D341Med (cell line): Measurements from ENCODE around the gene FOXI2.

Experiments used
- DNase-seq: peaks from one replicate; pipeline ENCODE4 v3.0.0; 2012; ENCODE audit warnings: low spot score

Gene FOXI2

DNA sequence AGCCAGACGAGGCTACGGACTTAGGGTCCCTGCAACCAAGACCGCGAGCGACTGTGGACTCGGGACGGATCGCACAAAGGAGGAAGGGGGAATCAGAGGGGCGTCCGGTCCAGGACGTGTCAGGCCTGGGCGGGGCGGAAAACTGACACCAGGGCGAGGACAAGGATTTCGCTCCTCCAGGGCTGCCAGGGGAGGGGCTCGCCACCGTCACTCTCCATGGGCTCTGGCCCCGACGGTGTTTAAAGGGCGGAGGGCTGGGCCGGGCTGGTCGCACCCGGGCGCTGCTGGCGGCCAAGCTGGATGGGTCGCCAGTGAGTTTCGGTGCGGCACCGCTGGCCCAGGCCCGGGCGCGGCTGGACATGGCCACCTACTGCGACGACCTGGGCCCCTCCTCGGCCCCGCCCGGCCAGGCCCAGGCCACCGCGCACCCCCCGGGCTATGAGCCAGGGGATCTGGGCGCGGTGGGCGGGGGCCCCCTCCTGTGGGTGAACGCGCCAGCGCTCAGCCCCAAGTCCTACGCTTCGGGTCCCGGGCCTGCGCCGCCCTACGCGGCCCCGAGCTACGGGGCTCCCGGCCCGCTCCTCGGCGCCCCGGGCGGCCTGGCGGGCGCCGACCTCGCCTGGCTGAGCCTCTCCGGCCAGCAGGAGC, at the start of gene FOXI2:
Gene FOXI2, plus strand, starts transcription at position 271 of the 648 bp plus-strand sequence. Its CDS starts 89 bp downstream, at position 360.
- no peak for DNase-seq

DNA sequence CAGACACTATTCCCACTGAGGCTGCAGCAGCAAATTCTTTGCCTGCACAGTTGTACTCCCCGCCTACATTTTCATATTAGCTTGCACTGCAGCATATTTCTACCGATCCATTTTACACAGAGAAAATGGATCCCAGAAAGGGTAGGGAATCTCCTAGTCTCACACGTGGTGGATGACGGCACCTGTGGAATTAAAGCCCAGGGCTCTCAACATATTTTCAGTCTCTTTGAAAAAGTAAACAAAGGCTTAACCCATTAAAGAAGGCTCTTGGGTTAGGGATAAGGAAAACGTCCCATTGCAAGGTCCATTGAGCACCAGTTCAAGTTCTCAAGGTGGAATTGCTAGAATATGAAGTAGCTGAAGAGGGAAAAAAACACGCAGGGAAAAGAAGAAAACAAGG, 49.4 kb upstream of the FOXI2 start:
- DNase-seq: no peak

DNA sequence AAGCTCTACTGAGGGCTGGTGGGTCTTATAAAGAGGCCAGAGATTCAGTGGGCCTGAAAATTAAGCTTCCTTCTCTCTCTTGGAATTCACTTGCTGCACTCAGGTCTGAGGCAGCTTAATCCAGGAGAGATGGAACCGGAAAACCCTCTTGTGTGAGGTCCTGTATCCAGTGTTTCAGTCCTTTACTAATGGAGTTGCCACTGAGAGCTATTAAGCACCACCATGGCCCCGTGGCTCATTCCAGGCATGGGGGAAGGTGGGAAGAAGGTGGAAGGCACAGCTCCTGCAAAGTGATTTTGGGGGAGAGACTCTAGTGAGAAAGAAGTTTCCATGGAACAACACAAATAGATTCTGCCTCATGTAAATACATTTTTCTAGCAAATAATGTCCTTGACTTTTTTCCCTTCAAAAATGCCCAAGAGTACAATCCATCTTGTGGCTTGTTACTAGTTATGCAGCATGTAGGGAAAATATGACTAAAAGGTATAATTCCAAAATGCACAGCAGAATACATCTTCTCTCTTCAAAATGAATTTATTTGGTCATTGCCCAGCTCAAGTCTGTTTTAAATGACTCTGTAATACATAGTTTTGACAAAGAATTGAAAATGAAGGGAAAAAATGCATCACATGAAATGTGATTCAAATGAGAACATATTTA, 46.7 kb upstream of the FOXI2 start:
- DNase-seq: no peak

DNA sequence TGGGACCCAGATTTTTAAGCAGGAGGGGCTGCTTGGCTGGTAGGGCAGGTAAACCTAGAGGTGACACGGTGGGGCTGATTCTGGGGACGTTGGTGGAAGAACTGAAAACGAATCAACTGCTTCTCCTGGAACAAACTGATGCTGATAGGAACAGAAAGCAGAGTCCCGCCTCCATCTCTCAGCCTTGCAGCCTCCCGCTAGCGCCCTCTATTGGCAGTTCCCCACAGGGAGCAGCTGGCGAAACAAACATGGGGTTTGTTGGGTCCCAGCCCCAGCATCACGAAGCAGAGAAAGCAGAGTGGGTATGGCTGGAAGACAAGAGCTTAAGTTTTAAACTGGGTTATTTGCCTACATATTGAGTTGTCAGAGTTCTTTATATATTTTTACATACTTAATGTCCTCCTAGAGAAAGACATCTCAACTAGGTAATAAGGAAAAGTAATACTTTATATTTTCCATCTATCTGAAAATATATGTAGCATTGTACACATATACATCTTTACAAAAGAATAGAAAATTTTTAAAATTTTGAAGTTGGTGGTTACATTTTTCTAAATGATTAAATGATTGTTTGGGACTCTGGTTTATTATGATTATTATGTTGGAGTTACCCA, 42.3 kb upstream of the FOXI2 start:
- peak; percentile 78 for DNase-seq

DNA sequence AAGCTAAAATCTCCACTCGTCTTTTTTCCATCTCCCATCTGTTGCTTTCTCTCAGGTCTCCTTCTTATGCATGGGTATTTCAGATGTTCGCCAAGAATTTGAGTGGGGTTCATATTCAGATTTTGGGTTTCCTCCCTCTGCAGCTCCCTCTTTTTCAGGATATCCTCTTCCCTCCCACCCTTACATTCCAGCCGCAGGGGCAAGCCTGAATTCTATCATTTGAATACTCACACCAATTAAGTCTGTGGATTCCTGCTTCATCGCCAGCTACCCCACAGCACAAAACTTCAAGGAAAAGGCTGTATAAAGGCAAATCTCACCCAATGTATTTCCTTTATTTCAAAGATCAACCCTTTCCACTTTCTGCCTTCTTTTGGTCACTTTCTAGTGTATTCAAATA, 41.6 kb upstream of the FOXI2 start:
- no peak for DNase-seq

DNA sequence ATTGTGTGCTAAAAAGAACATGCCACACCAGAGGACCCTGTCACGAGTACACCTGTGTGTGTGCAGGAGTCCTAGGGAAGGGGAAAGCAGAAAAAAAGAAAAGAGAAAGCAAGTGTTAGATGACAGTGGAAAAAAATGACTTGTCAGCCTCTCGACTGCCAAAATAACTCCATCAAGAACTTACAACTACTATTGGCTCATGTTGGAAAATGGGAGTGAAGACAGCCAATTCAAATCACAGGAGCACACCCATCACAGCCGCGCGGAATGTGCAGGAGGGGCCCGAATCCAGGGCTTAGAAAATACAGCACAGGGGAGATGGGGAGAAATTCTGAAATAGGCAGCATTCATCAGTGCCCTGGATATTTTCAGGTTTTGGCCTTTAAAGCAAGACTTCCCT, 38.1 kb upstream of the FOXI2 start:
- no peak for DNase-seq

DNA sequence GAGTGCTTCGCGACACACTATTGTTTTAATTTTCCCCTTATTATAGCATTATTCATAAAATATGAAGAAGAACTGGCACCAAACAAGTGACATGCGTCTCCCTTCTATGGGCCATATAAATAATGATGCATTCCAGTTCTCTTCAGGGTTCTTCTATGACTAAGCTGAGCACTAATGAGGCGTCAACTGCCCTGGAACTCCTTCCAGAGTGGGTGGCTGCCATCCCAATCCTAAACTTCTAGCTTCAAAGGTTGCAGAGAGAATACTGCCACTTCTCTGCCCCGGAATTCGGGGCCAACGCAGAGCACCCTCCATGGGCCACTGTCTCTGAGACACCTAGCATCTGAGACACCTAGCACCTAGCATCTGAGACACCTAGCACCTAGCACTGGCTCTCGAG, 37.7 kb upstream of the FOXI2 start:
- DNase-seq: no peak

DNA sequence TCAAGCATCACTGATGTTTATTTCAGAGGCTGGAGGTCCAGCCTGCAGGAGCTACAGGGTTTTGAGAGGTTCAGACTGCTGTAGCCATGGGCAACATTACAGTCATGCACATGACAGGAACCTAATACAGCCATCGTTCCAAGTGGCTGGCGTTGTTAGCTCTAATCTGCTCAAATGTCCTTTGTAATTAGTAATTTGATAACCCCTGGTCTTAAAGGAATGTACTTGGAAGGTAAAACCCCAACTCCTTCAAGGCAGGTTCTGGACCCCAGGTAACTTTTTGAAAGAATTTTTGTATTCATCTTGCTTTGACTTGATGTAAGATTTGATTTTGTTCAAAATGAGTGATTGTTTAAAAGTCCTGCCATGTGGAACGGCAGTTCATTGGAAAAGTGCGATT, 34.7 kb upstream of the FOXI2 start:
- no peak for DNase-seq

DNA sequence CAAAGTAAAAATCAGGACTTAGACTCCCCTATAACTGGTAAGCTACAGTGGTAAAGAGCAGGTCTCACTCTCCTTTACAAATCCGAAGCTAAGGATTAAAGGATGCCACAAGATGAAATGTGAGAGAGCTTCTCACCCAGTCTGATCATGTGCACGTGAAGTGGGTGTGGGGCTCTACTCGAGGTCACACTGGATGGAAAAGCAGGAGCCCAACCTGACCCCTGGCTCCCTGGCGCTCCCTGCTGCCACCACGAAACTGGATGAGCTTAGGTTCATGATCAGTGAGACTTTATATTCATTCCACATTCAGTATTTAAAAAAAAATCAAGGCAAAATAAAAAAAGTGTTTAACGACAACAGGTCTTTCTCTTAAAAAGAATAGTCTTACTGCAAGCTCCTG, 21.7 kb upstream of the FOXI2 start:
- DNase-seq: no peak

DNA sequence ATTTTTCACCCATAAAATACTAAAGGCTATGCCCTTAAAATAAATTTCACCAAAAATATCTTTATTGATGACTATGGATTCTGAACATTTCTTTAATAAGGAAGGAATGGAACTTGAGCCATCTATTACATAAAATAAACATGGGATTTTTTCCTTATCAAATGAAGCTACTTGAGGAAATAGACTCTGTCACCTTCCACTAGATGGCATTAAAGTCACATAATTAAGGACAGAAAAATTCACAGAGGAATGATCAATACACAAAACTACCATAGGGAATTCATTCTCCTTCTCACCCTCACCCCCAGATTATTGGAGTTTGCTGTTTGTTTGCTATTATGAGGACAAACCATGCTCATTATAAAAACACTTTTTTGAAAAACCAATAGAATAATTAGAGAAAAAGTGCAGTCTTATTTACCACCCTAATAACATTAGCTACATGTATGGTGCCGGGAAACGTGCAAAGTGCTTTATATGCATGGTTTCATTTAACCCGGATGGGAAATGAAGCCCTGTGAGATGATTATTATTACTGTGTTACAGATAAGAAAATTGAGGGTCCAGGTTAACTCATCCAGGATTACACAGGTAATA, 21.1 kb upstream of the FOXI2 start:
- DNase-seq: no peak

DNA sequence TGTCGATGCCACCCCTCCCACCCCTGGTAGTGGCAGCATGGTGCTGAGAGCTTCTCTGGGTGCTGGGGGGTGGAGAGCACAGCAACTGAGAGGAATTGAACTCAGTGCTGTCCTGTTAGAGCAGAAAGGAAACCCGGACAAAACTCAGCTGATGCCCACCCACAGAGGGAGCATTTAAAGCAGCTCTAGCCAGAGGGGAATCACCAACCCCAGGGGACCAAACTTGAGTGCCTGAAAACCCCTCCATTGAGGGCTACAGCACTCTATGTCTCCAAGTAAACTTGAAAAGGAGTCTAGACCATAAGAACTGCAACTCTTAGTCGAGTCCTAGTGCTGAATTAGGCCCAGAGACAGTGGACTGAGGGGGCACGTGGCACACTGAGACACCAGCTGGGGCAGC, 16.8 kb upstream of the FOXI2 start:
- DNase-seq: no peak

DNA sequence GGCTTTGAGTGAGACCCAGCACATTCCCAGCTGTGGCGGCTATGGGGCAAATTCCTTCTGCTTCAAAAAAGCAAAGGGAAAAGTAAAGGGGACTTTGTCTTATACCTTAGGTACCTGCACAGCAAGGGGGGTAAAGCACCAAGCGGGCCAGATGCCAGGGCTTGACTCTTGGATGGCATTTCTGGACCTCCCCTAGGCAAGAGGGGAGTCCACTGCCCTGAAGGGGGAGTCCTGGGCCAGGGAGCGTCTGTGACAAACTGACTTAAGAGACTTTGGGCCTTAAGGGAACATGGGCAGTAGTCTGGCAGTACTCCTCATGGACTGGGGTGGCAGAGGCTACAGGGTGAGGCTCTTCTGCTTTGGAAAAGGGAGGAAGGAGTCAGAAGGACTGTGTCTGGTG, 16.1 kb upstream of the FOXI2 start:
- DNase-seq: no peak

DNA sequence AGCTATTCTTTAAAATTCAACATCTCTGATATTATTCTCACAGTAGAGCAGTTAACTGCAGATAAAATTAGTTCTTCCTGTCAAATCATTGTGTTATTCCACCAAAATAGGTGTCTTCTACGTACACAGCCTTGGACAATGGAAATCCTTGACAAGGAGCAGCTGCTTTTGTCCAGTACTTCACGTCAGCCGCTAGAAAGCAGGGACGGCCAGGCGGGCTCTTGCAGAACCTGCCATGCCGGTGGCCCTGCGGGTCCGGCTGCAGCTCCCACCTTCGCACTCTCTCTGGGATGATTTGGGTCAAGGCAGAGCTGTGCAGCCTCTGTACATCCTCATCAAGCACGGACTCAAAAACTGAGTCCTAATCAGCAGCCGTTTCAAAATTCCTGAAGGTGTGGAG, 2.2 kb upstream of the FOXI2 start:
- DNase-seq: no peak

DNA sequence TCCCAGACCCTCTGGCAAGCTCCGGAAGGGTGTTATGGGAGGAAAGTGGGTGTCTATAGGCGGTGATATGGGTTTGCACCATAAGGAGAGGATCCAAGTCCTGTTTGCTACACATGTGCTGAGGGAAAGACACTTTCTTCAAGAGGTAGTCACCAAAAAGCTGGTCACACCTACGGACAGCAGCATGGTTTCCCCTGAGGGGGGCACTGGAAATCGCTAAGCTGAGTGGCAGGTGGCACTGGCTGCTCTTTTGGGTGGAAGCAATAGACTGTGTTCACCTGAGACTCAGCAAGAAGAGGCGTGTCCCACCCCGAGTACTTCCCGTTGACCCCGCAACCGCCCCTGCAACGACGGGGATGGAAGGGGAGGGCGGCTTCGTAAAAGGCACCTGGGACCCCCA, 1.8 kb upstream of the FOXI2 start:
- no peak for DNase-seq

DNA sequence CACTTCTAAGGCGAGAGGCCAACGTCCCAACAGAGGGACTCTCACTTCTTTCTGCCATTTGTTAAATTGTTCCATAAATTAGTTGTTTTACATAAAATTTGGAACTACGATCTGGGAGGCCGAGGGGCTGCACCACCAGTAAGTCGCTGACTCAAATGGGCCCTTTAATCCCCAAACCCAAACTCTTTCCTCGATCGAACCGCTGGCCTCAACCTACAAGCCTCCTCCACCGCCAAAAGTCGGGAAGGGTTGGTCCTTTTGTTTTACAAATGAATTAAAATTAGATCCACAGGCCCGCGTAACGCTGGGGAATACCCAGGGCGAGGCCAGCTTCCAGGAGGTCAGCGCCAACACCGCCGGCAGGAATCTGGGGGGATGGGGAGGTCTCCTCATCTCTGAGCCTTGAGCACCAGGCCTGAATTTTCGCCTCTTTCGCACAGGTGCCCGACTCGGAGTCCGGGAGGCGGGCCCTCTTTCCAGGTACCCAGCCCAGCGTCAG, 1.2 kb upstream of the FOXI2 start:
- no peak for DNase-seq

DNA sequence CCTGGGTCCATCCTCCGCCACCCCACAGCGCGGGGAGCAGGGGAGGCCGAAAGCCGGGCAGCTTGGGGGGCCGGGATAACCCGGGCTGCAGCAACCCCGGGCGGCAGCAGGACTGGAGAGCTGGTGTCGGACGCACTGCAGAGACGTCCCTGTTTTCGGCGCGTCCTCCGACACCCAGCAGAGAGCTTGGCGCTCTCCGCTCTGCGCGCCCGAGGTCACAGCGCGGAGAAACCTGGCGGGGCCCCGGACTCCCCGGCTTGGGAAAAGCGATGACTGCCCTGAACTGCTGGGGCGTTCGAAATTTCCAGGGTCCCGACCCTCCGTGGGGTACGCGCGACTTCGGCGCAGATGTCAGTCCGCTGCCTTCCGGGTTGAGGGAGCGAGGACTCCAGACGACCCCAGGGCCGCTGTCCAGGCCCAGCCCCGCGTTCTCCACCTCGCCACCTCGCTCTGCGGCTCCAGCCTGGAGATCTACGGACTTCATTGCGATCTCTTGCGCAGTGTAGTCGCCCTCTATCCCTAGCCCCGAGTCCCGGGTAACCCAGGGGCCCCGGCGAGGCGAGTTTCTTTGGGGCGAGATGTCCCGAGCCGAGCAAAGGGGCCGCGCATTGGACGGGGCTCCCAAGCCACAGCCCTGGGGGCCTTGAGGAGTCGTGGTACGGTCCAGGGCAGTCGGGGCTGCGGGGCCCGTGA, 617 bp upstream of the FOXI2 start:
- DNase-seq: no peak

DNA sequence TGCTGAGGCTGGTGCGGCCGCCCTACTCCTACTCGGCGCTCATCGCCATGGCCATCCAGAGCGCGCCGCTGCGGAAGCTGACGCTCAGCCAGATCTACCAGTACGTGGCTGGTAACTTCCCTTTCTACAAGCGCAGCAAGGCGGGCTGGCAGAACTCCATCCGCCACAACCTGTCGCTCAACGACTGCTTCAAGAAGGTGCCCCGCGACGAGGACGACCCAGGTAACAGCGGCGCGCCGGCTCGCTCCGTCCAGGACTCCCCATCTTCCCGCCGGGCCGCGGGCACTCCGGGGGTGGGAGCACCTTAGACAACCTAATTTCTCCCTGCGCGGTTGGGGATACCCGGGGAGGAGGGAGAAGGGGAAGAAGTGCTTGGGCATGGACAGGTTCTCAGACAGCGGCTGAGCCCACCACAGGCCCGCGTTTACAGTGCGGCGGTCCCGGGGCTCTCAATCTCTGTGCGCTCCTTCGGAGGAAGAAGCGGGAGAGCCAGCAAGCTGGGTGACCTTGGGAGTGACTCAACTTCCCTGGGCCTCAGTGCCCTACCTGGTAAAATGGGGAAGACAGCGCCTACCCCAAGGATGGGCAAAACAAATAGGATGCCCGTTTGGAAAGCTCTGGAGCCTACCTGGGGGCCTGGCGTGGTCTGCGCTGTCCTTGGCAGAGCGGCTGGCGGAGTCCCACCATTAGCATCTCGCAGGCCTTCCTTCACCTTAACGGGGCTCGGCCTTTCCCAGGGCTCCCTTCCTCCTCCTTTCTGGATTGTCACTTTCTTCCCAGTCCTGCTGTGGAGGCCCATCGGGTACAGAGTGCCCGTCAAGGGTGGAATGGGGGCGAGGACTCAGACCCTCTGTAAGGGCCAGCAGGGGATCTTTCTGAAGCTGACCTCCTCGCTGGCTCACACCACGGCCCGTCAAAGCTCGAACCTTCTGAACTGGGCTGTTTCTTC, 852 bp downstream of the FOXI2 start:
- DNase-seq: no peak

DNA sequence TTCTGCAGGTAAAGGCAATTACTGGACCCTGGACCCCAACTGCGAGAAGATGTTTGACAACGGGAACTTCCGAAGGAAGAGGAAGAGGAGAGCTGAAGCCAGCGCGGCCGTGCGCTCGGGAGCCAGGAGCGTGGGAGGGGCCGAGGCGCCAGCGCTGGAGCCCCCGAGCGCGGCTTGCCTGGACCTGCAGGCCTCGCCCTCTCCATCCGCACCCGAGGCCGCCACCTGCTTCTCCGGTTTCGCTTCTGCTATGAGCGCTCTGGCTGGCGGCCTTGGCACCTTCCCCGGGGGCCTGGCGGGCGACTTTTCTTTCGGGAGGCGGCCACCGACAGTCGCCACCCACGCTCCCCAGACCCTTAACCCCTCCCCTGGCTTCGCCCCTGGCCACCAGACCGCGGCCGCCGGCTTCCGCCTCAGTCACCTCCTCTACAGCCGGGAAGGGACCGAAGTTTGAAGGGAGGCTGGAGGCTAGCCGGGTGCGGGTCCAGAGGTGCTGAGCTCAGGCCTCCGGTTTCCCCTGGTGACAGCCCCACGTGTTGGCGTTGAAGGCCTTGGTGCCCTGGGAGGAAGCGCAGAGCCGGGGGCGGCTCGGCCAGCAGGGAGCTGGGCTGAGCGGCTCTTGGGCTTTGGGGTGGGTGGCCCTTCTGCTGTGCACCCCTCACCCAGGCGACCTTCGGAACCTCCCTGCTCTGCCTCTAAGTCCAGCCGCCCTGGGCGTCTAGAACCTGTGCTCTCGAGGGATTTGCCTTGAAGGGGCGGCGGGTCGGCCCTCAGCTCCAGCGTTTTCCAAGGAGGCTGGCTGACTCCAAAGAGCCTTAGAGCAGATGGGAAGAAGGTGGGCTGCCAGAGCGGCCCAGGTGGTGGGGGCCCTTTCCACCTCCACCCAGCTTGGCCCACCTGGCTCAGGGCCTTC, 1.8 kb downstream of the FOXI2 start:
- no peak for DNase-seq

DNA sequence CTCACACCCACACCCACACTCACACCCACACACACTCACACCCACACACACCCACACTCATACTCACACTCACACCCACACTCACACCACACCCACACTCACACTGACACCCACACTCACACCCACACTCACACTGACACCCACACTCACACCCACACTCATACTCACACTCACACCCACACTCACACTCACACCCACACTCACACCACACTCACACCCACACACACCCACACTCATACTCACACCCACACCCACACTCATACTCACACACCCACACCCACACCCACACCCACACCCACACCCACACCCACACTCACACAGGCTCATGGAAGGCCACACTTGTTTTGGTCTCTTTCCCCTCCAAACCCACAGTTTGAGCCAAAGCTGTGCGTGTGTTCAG, 2.9 kb downstream of the FOXI2 start:
- no peak for DNase-seq

DNA sequence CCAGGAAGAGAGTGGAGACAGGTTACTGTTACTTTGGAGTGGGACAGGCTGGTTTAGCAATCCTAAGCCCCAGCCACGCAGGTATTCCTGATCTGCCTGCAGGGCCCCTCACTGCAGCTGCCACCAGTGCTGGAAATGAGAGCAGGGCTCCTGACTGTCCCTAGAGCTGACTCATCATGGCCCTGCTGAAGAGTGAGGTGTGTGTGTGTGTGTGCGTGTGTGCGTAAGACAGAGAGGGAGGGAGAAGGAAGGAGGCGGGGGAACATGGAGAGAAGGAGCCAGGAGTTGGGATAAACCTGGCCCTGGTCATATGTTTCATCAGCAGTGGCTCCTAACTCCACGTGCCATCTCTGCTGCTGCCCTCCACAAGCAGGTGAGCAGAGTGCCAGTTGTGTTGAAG, 3.6 kb downstream of the FOXI2 start:
- no peak for DNase-seq
